Mammary epithelial cell (primary cell): ENCODE measurements around the gene PKP3.

Source experiments
- CTCF ChIP-seq, 2 donors: IDR thresholded peaks in 1 of 2; conservative IDR thresholded peaks in 1 of 2; 2 replicates each; pipeline ENCODE4 v1.5.1; 2011 to 2012; ENCODE audit warnings: inconsistent platforms in 2 of 2, low read length in 2 of 2, mild to moderate bottlenecking in 2 of 2, control low read depth in 1 of 2, low read depth in 1 of 2; ENCODE audit not compliant: insufficient read depth in 1 of 2; ENCODE audit errors: extremely low read depth in 1 of 2
- EZH2 ChIP-seq: IDR thresholded peaks from 2 replicates; pipeline ENCODE4 v1.6.1; 2012; ENCODE audit warnings: low read length, inconsistent platforms, borderline replicate concordance

GRCh38 chr11:358129-358800 is 35.7 kb upstream of the PKP3 start:
- no peak for TF ChIP-seq CTCF (conservative IDR thresholded peaks at IDR 0.05 in 1 of 2, IDR thresholded peaks at IDR 0.05 in 1 of 2; ENCODE audit: extremely low read depth in 1 of 2, insufficient read depth in 1 of 2, low read depth in 1 of 2, low read length in 2 of 2)
- TF ChIP-seq EZH2 = no peak
